ENCODE results near the gene GSTM2.

Gene GSTM2

GRCh38 chr1:109636201-109636952, 31.5 kb upstream of the GSTM2 start:
- H3K4me3 ChIP-seq (ENCODE audit: low read length): no peak overlapping the region
- peak; percentile 53 for DNase-seq (ENCODE audit: low read depth)
- TF ChIP-seq CTCF (IDR thresholded peaks at IDR 0.05; ENCODE audit: insufficient read depth, low read depth, low read length, missing control alignments): no peak

GRCh38 chr1:109637446-109637845, 30.4 kb upstream of the GSTM2 start:
- no peak for TF ChIP-seq CTCF (IDR thresholded peaks at IDR 0.05; ENCODE audit: insufficient read depth, low read depth, low read length, missing control alignments)
- no peak for DNase-seq (ENCODE audit: low read depth)

GRCh38 chr1:109639063-109639840, 28.6 kb upstream of the GSTM2 start:
- TF ChIP-seq CTCF (IDR thresholded peaks at IDR 0.05; ENCODE audit: insufficient read depth, low read depth, low read length, missing control alignments): no peak
- H3K4me3 ChIP-seq (ENCODE audit: low read length): no peak overlapping the region
- no peak for DNase-seq (ENCODE audit: low read depth)

More at GRCh38 chr1:109637446-109637845, 30.4 kb upstream of the GSTM2 start:
- no peak overlapping the region for H3K4me3 ChIP-seq (ENCODE audit: low read length)

- no peak overlapping the region for H3K4me3 ChIP-seq (ENCODE audit: low read length)
- TF ChIP-seq CTCF (IDR thresholded peaks at IDR 0.05; ENCODE audit: insufficient read depth, low read depth, low read length, missing control alignments): no peak
- no peak for DNase-seq (ENCODE audit: low read depth)
These were observed 28.0 kb upstream of the GSTM2 start for GRCh38 chr1:109639841-109640184.

- H3K4me3 ChIP-seq (ENCODE audit: low read length): no peak overlapping the region
- TF ChIP-seq CTCF (IDR thresholded peaks at IDR 0.05; ENCODE audit: insufficient read depth, low read depth, low read length, missing control alignments): peak; percentile 96
- peak; percentile 68 for DNase-seq (ENCODE audit: low read depth)
These were observed 27.5 kb upstream of the GSTM2 start for GRCh38 chr1:109640285-109640865.

GRCh38 chr1:109641078-109641740, 26.6 kb upstream of the GSTM2 start:
- no peak overlapping the region for H3K4me3 ChIP-seq (ENCODE audit: low read length)
- TF ChIP-seq CTCF (IDR thresholded peaks at IDR 0.05; ENCODE audit: insufficient read depth, low read depth, low read length, missing control alignments): no peak
- DNase-seq (ENCODE audit: low read depth): no peak
